Peyer's patch (tissue), 4 donors: ENCODE data around the gene LRRC28. TPM values are rescaled to one million over a fixed set of nuclear protein-coding genes. Genes with fewer than 3 reads are reported as not detected.
A peak's percentile ranks its signal among the peaks of the same experiment; 100 is the strongest.

Source experiments
- DNase-seq, 3 donors: peaks; one replicate each; pipeline ENCODE4 v3.0.0-alpha.2; 2017 to 2019
- H3K27ac ChIP-seq, 4 donors: fragments of 200-600 bp; sonication (generic); one replicate each; pipeline ENCODE4 v1.5.1; 2016 to 2019
- H3K27me3 ChIP-seq, 2 donors: fragments of 200-600 bp; sonication (generic); one replicate each; pipeline ENCODE4 v1.5.1; 2019
- H3K36me3 ChIP-seq, 3 donors: fragments of 200-600 bp; sonication (generic); one replicate each; pipeline ENCODE4 v1.5.1; 2016 to 2019
- H3K4me1 ChIP-seq, 4 donors: fragments of 200-600 bp; sonication (generic); one replicate each; pipeline ENCODE4 v1.5.1; 2016 to 2019
- H3K4me3 ChIP-seq, 4 donors: fragments of 200-600 bp; sonication (generic); 1 replicate in 3 of 4; 2 replicates in 1 of 4; pipeline ENCODE4 v1.5.1; 2016 to 2019; ENCODE audit warnings: mild to moderate bottlenecking in 1 of 4
- H3K9me3 ChIP-seq, 4 donors: fragments of 200-600 bp; sonication (generic); one replicate each; pipeline ENCODE4 v1.5.1; 2016 to 2019; ENCODE audit warnings: mild to moderate bottlenecking in 1 of 4
- POLR2A ChIP-seq, 2 donors: fragments of 450-650 bp; IDR thresholded peaks; one replicate each; pipeline ENCODE4 v1.5.1; 2017; ENCODE audit warnings: antibody characterized with exemption in 2 of 2, mild to moderate bottlenecking in 2 of 2, moderate library complexity in 2 of 2
- total RNA-seq, 4 donors: library from RNA; depleted of rRNA; stranded (reverse); fragments of >200 nt; gene quantifications; one replicate each; pipeline ENCODE4 v1.1.0, GENCODE V29; 2016
- TF ChIP-seq, protein P1 (sequence below), 6 experiments: fragments of 450-650 bp in 4 of 6; fragments of 200-600 bp in 2 of 6; sonication (generic) in 1 of 6; IDR thresholded peaks; one replicate each; pipeline ENCODE4 v1.5.1; 2017 to 2019; ENCODE audit warnings: antibody characterized with exemption in 6 of 6, mild to moderate bottlenecking in 3 of 6, moderate library complexity in 1 of 6

LRRC28 gene
- total RNA-seq, 4 donors from 2014 or later, result 62.7 to 197 (median 157) TPM

DNA sequence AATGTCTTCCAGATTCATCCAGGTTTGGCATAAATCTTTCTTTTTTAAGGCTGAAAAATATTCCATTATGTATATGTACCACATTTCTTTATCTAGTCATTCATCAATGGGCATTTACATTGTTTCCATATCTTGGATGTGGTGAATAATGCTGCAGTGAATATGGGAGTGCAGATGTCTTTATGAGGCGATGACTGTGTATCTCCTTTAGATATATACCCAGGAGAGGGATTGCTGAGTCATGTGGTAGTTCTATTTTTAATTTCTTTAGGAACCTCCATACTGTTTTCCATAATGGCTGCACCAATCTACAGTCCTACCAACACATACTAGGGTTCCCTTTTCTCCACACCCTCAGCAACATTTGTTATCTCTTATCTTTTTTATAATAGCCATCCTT, 96.3 kb downstream of the LRRC28 start:
- no peaks in the 10 kb centered on the region for H3K27me3 ChIP-seq
- no peak overlapping the region for H3K4me3 ChIP-seq
- H3K9me3 ChIP-seq, result no peaks in the 10 kb centered on the region
- H3K4me1 ChIP-seq, result no peaks in the 10 kb centered on the region
- no peak for DNase-seq
- H3K27ac ChIP-seq, result no peak overlapping the region
- TF ChIP-seq, protein P1, sequence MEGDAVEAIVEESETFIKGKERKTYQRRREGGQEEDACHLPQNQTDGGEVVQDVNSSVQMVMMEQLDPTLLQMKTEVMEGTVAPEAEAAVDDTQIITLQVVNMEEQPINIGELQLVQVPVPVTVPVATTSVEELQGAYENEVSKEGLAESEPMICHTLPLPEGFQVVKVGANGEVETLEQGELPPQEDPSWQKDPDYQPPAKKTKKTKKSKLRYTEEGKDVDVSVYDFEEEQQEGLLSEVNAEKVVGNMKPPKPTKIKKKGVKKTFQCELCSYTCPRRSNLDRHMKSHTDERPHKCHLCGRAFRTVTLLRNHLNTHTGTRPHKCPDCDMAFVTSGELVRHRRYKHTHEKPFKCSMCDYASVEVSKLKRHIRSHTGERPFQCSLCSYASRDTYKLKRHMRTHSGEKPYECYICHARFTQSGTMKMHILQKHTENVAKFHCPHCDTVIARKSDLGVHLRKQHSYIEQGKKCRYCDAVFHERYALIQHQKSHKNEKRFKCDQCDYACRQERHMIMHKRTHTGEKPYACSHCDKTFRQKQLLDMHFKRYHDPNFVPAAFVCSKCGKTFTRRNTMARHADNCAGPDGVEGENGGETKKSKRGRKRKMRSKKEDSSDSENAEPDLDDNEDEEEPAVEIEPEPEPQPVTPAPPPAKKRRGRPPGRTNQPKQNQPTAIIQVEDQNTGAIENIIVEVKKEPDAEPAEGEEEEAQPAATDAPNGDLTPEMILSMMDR (IDR thresholded peaks at IDR 0.05), result no peak
- TF ChIP-seq POLR2A (IDR thresholded peaks at IDR 0.05), result no peak
- H3K36me3 ChIP-seq, result peaks cover 0 to 6% (median 0%) of the 10 kb centered on the region in 3 donors

DNA sequence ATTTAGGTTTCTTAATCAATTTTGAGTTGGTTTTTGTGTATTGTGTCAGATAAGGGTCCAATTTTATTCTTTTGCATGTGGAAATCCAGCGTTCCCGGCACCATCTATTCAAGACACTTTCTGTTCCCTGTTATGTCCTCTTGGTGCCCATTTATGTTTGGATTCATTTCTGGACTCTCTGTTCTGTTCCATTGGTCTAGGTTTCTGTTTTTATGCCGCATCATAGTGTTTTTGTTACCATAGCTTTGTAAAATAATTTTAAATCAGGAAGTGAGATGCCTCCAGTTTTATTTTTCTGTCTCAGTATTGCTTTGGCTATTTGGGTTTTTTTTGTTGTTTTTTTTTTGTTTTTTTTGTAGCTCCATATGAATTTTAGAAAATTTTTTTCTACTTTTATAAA, 97.1 kb downstream of the LRRC28 start:
- no peak overlapping the region for H3K27ac ChIP-seq
- H3K4me1 ChIP-seq, result no peaks in the 10 kb centered on the region
- DNase-seq, result no peak
- no peaks in the 10 kb centered on the region for H3K9me3 ChIP-seq
- H3K27me3 ChIP-seq, result no peaks in the 10 kb centered on the region
- H3K36me3 ChIP-seq, result peaks cover 0 to 12% (median 0%) of the 10 kb centered on the region in 3 donors
- no peak overlapping the region for H3K4me3 ChIP-seq
- TF ChIP-seq POLR2A (IDR thresholded peaks at IDR 0.05), result no peak
- TF ChIP-seq, protein P1 (IDR thresholded peaks at IDR 0.05), result no peak

DNA sequence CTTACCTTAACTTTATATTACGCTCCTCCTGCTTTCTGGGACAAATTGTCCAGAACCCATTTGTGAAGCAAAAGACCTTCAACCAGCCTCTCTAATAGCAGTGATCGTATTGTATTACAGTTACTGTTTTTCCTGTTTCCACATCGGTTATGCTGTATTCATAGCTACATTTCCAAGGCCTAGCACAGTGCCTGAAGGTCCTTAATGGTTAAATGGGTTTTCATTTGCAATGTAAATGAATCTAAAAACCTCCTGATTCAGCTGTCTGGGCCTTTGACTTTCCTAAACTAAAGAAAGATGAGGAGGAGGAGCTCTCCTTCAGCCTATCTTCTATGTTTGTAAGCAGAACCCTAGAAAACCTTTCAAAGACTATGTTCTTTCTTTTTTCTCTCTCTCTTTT, 99.1 kb downstream of the LRRC28 start:
- peaks cover 0 to 26% (median 0%) of the 10 kb centered on the region in 3 donors for H3K36me3 ChIP-seq
- no peaks in the 10 kb centered on the region for H3K9me3 ChIP-seq
- no peaks in the 10 kb centered on the region for H3K27me3 ChIP-seq
- H3K4me1 ChIP-seq, result no peaks in the 10 kb centered on the region
- H3K4me3 ChIP-seq, result no peak overlapping the region
- H3K27ac ChIP-seq, result no peak overlapping the region
- no peak for TF ChIP-seq POLR2A (IDR thresholded peaks at IDR 0.05)
- TF ChIP-seq, protein P1 (IDR thresholded peaks at IDR 0.05), result no peak
- no peak for DNase-seq

DNA sequence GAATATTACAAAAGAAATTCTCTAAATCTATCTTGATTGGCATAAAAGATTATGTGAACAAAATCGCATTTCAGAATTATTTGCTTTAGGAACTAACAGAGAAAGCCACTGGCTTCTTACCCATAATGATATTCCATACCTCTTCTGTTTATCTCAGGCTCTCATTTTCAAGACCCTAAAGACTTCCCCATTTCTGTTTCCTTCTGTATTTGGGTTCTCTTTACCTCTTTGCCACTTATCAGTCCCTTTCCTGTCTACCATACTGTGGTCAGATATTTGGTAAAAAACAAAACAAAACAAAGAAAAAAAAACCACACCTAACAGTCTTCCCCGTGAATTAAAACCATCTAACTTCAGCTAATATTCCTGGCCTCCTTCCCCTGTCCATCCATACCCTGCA, 108.5 kb downstream of the LRRC28 start:
- Histone ChIP-seq H3K4me3 (no peak overlapping the region), H3K9me3 (no peaks in the 10 kb centered on the region), H3K27ac (no peak overlapping the region), H3K27me3 (no peaks in the 10 kb centered on the region), H3K36me3 (peaks cover 0 to 33% (median 0%) of the 10 kb centered on the region in 3 donors), H3K4me1 (no peaks in the 10 kb centered on the region)
- TF ChIP-seq, protein P1 (IDR thresholded peaks at IDR 0.05), result no peak
- TF ChIP-seq POLR2A (IDR thresholded peaks at IDR 0.05), result no peak
- DNase-seq, result no peak

DNA sequence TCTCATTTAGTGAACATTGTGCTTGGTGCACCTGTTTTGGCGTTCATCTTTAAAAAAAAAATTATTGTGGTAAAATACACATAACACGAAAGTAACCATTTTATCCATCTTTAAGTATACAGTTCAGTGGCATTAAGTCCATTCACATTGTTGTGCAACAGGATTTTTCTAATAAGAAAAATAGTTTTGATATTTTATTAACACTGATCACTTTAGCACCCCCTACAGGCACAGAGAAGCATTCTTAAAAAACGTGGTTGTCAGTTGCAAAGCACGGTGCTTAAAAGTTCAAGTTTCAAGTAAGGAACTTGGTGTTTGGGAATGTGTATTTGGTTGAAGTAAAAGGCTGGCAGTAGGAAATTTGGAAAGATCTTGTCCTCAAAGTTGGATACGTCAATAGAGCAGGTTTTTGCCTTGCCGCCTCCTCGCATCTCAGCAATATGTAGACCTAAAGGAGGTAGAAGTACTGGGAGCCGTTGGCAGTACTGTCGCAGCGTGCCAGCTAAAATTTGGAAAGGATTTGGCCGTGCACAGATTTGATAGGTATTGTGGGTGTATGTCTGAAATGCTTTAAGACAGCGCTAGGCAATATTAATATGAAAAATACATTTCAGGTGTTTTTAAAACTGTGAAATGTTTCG, 110.4 kb downstream of the LRRC28 start:
- H3K27ac ChIP-seq, result no peak overlapping the region
- TF ChIP-seq, protein P1 (IDR thresholded peaks at IDR 0.05), result peak in 3 of 6 experiments; percentile 21 to 35 (median 24)
- no peak for TF ChIP-seq POLR2A (IDR thresholded peaks at IDR 0.05)
- no peaks in the 10 kb centered on the region for H3K9me3 ChIP-seq
- peaks cover 0 to 33% (median 0%) of the 10 kb centered on the region in 3 donors for H3K36me3 ChIP-seq
- DNase-seq, result no peak
- no peaks in the 10 kb centered on the region for H3K4me1 ChIP-seq
- H3K4me3 ChIP-seq, result no peak overlapping the region
- no peaks in the 10 kb centered on the region for H3K27me3 ChIP-seq
